ENCODE results near the gene SFRP4. TPM values are rescaled to one million over a fixed set of nuclear protein-coding genes. Genes with fewer than 3 reads are reported as not detected.

The SFRP4 gene
- total RNA-seq, 1 donor from 2014 or later, result 0.39 TPM

- Histone ChIP-seq H3K4me3 (ENCODE audit: insufficient read depth, low read depth, low read length) (no peak overlapping the region), H3K79me2 (ENCODE audit: insufficient read depth, low read length) (no peaks in the 10 kb centered on the region), H3K4me1 (ENCODE audit: insufficient read depth, low read length) (peaks cover 38% of the 10 kb centered on the region), H3K4me2 (ENCODE audit: low read length) (no peak overlapping the region), H3K27me3 (ENCODE audit: insufficient read depth, low read length) (no peaks in the 10 kb centered on the region), H3K27ac (ENCODE audit: low read depth, low read length) (no peak overlapping the region), H3K9me3 (ENCODE audit: insufficient read depth, low read depth, low read length) (no peaks in the 10 kb centered on the region), H3K9ac (ENCODE audit: low read length) (no peak overlapping the region), H4K20me1 (ENCODE audit: insufficient read depth, low read length) (no peaks in the 10 kb centered on the region), H2AFZ (ENCODE audit: low read depth, low read length) (no peak overlapping the region), H3K36me3 (ENCODE audit: insufficient read depth, low read length) (no peaks in the 10 kb centered on the region)
- H3K27ac Mint-ChIP-seq (ENCODE audit: unreplicated experiment), result no peak overlapping the region
- no peak overlapping the region for H3K4me3 Mint-ChIP-seq (ENCODE audit: unreplicated experiment)
- DNase-seq (ENCODE audit: low read depth) (peak; percentile 27), FAIRE-seq (no peak)
- H3K9me3 Mint-ChIP-seq (ENCODE audit: unreplicated experiment), result no peaks in the 10 kb centered on the region
- no peaks in the 10 kb centered on the region for H3K36me3 Mint-ChIP-seq (ENCODE audit: low read depth, unreplicated experiment)
- TF ChIP-seq CTCF (IDR thresholded peaks at IDR 0.05; ENCODE audit: insufficient read depth, low read depth, low read length) (no peak), EZH2 (IDR thresholded peaks at IDR 0.05; ENCODE audit: insufficient read depth, low read length) (no peak)
- H3K27me3 Mint-ChIP-seq (ENCODE audit: low read depth, unreplicated experiment), result peaks cover 22% of the 10 kb centered on the region
- H3K4me1 Mint-ChIP-seq (ENCODE audit: low read depth, unreplicated experiment), result peaks cover 2% of the 10 kb centered on the region
Measured at GRCh38 chr7:37912756-37913155, 3.9 kb downstream of the SFRP4 start.

GRCh38 chr7:37908221-37908788 is 8.3 kb downstream of the SFRP4 start:
- Histone ChIP-seq H2AFZ (ENCODE audit: low read depth, low read length) (no peak overlapping the region), H3K4me1 (ENCODE audit: insufficient read depth, low read length) (peaks cover 22% of the 10 kb centered on the region), H3K9me3 (ENCODE audit: insufficient read depth, low read depth, low read length) (no peaks in the 10 kb centered on the region), H4K20me1 (ENCODE audit: insufficient read depth, low read length) (no peaks in the 10 kb centered on the region), H3K27ac (ENCODE audit: low read depth, low read length) (peak overlapping the region; percentile 86), H3K4me2 (ENCODE audit: low read length) (peak overlapping the region; percentile 60), H3K36me3 (ENCODE audit: insufficient read depth, low read length) (no peaks in the 10 kb centered on the region), H3K79me2 (ENCODE audit: insufficient read depth, low read length) (no peaks in the 10 kb centered on the region), H3K27me3 (ENCODE audit: insufficient read depth, low read length) (no peaks in the 10 kb centered on the region), H3K9ac (ENCODE audit: low read length) (peak overlapping the region; percentile 56), H3K4me3 (ENCODE audit: insufficient read depth, low read depth, low read length) (no peak overlapping the region)
- DNase-seq (ENCODE audit: low read depth) (peak; percentile 99), FAIRE-seq (peak; percentile 88)
- TF ChIP-seq EZH2 (IDR thresholded peaks at IDR 0.05; ENCODE audit: insufficient read depth, low read length) (no peak), CTCF (IDR thresholded peaks at IDR 0.05; ENCODE audit: insufficient read depth, low read depth, low read length) (no peak)
- Mint-ChIP-seq H3K36me3 (ENCODE audit: low read depth, unreplicated experiment) (no peaks in the 10 kb centered on the region), H3K4me1 (ENCODE audit: low read depth, unreplicated experiment) (no peaks in the 10 kb centered on the region), H3K27ac (ENCODE audit: unreplicated experiment) (no peak overlapping the region), H3K27me3 (ENCODE audit: low read depth, unreplicated experiment) (peaks cover 3% of the 10 kb centered on the region), H3K4me3 (ENCODE audit: unreplicated experiment) (no peak overlapping the region), H3K9me3 (ENCODE audit: unreplicated experiment) (no peaks in the 10 kb centered on the region)

- Histone ChIP-seq H3K27ac (ENCODE audit: low read depth, low read length) (peak overlapping the region; percentile 11), H4K20me1 (ENCODE audit: insufficient read depth, low read length) (no peaks in the 10 kb centered on the region), H3K4me2 (ENCODE audit: low read length) (peak overlapping the region; percentile 64), H3K4me1 (ENCODE audit: insufficient read depth, low read length) (peaks cover 16% of the 10 kb centered on the region), H2AFZ (ENCODE audit: low read depth, low read length) (no peak overlapping the region), H3K4me3 (ENCODE audit: insufficient read depth, low read depth, low read length) (no peak overlapping the region), H3K36me3 (ENCODE audit: insufficient read depth, low read length) (no peaks in the 10 kb centered on the region), H3K9me3 (ENCODE audit: insufficient read depth, low read depth, low read length) (no peaks in the 10 kb centered on the region), H3K27me3 (ENCODE audit: insufficient read depth, low read length) (no peaks in the 10 kb centered on the region), H3K9ac (ENCODE audit: low read length) (peak overlapping the region; percentile 10), H3K79me2 (ENCODE audit: insufficient read depth, low read length) (no peaks in the 10 kb centered on the region)
- Mint-ChIP-seq H3K27me3 (ENCODE audit: low read depth, unreplicated experiment) (peaks cover 3% of the 10 kb centered on the region), H3K4me1 (ENCODE audit: low read depth, unreplicated experiment) (peaks cover 8% of the 10 kb centered on the region), H3K9me3 (ENCODE audit: unreplicated experiment) (no peaks in the 10 kb centered on the region), H3K27ac (ENCODE audit: unreplicated experiment) (peak overlapping the region; percentile 13), H3K4me3 (ENCODE audit: unreplicated experiment) (no peak overlapping the region), H3K36me3 (ENCODE audit: low read depth, unreplicated experiment) (no peaks in the 10 kb centered on the region)
- DNase-seq (ENCODE audit: low read depth) (peak; percentile 76), FAIRE-seq (no peak)
- TF ChIP-seq CTCF (IDR thresholded peaks at IDR 0.05; ENCODE audit: insufficient read depth, low read depth, low read length) (no peak), EZH2 (IDR thresholded peaks at IDR 0.05; ENCODE audit: insufficient read depth, low read length) (no peak)
Measured at GRCh38 chr7:37901890-37902524, 14.6 kb downstream of the SFRP4 start.
